Tibial artery (tissue), 4 donors: ENCODE results near the gene EXOC6B.

Experiments used
- DNase-seq, 2 donors: peaks; one replicate each; pipeline ENCODE4 v3.0.0-alpha.2; 2019
- H3K27ac ChIP-seq, 2 donors: fragments of 200-600 bp; sonication (generic) in 1 of 2; 1 replicate in 1 of 2; 2 replicates in 1 of 2; pipeline ENCODE4 v1.5.1; 2018 to 2019; ENCODE audit warnings: mild to moderate bottlenecking in 1 of 2
- H3K27me3 ChIP-seq, 2 donors: fragments of 200-600 bp; sonication (generic) in 1 of 2; one replicate each; pipeline versions ENCODE4 v1.5.1 to v1.6.0; 2016 to 2019
- H3K36me3 ChIP-seq, 3 donors: fragments of 200-600 bp; sonication (generic) in 2 of 3; one replicate each; pipeline ENCODE4 v1.5.1; 2016 to 2019; ENCODE audit warnings: mild to moderate bottlenecking in 2 of 3
- H3K4me1 ChIP-seq, 4 donors: fragments of 200-600 bp; sonication (generic) in 2 of 4; 1 replicate in 3 of 4; 2 replicates in 1 of 4; pipeline ENCODE4 v1.5.1; 2016 to 2019
- H3K4me3 ChIP-seq, 2 donors: fragments of 200-600 bp; sonication (generic) in 1 of 2; 1 replicate in 1 of 2; 2 replicates in 1 of 2; pipeline ENCODE4 v1.5.1; 2018 to 2019; ENCODE audit warnings: mild to moderate bottlenecking in 2 of 2
- H3K9me3 ChIP-seq, 3 donors: fragments of 200-600 bp; sonication (generic) in 1 of 3; one replicate each; pipeline ENCODE4 v1.5.1; 2016 to 2019
- CTCF ChIP-seq, 2 experiments: fragments of 200-600 bp in 1 of 2; fragments of 450-650 bp in 1 of 2; IDR thresholded peaks; one replicate each; pipeline ENCODE4 v1.5.1; 2017 to 2019; ENCODE audit warnings: antibody characterized with exemption in 2 of 2, mild to moderate bottlenecking in 1 of 2, moderate library complexity in 1 of 2
- intact Hi-C: fragments of 100-400 bp; cut with DNase I; formaldehyde crosslinking; loops from one replicate; pipeline ENCODE4 v1.15.0; 2023; ENCODE audit warnings: low total_unique reads

The EXOC6B gene

GRCh38 chr2:72275084-72275483 is 550.7 kb downstream of the EXOC6B start:
- DNase-seq, result no peak
- Histone ChIP-seq H3K27me3 (no peaks in the 10 kb centered on the region), H3K27ac (no peak overlapping the region), H3K36me3 (no peaks in the 10 kb centered on the region), H3K4me3 (no peak overlapping the region), H3K9me3 (no peaks in the 10 kb centered on the region), H3K4me1 (peaks cover 0 to 8% (median 0%) of the 10 kb centered on the region in 4 donors)
- no peak for TF ChIP-seq CTCF (IDR thresholded peaks at IDR 0.05)
- intact Hi-C loops, result no loop called here

- H3K36me3 ChIP-seq, result no peaks in the 10 kb centered on the region
- no peak overlapping the region for H3K27ac ChIP-seq
- no peak for DNase-seq
- H3K4me3 ChIP-seq, result no peak overlapping the region
- H3K9me3 ChIP-seq, result no peaks in the 10 kb centered on the region
- no peaks in the 10 kb centered on the region for H3K27me3 ChIP-seq
- TF ChIP-seq CTCF (IDR thresholded peaks at IDR 0.05), result no peak
- intact Hi-C loops, result no loop called here
- peaks cover 0 to 5% (median 0%) of the 10 kb centered on the region in 4 donors for H3K4me1 ChIP-seq
Observed at GRCh38 chr2:72274380-72274797, 551.4 kb downstream of the EXOC6B start.

- no peaks in the 10 kb centered on the region for H3K36me3 ChIP-seq
- H3K27me3 ChIP-seq, result no peaks in the 10 kb centered on the region
- no peak overlapping the region for H3K27ac ChIP-seq
- no peak overlapping the region for H3K4me3 ChIP-seq
- intact Hi-C loops, result no loop called here
- no peak for DNase-seq
- no peak for TF ChIP-seq CTCF (IDR thresholded peaks at IDR 0.05)
- H3K4me1 ChIP-seq, result no peaks in the 10 kb centered on the region
- no peaks in the 10 kb centered on the region for H3K9me3 ChIP-seq
Observed at GRCh38 chr2:72273384-72273783, 552.4 kb downstream of the EXOC6B start.

DNA sequence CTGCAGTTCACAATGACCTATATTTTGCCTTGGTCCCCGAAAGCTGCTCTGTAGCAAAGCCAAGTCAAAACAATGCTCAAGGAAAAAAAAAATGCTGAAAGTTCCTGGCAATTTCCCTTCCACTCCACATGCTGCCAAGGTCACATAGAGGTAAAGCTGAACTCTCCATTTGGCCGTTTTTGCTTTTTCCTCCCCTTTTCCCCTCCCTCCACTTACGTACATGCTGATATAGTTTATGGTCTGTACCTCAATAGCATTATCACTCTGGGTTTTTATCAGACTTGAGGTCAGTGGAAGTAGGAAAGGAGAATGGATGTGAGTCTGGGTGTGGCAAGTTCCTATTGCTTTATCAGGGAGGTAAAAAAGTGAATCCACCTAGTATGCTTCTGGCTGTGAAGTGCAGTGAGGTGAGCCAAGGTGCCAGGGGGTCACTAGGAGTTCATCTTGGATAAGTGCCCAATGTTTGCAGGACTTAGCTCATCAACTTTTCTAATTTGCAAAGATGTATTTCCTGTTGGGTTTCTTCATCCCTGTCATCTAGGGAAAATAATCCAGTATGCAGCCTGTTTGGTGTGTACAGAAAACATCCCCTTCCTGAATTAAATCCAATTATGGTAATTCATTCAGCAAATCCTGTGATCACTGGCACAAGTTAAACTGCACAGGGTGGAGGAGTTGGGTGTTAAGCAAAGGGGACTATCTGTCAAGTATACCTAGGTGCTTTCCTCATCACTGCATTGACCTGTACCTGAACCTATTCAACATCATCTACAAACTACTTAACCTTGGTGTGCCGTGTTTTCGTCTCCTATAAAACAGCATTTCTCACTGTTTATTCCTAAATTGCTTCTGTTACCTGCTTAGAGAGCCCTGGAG is 553.8 kb downstream of the EXOC6B start:
- Histone ChIP-seq H3K9me3 (no peaks in the 10 kb centered on the region), H3K27ac (no peak overlapping the region), H3K4me1 (no peaks in the 10 kb centered on the region), H3K27me3 (no peaks in the 10 kb centered on the region), H3K36me3 (no peaks in the 10 kb centered on the region), H3K4me3 (no peak overlapping the region)
- intact Hi-C loops, result no loop called here
- no peak for DNase-seq
- no peak for TF ChIP-seq CTCF (IDR thresholded peaks at IDR 0.05)

DNA sequence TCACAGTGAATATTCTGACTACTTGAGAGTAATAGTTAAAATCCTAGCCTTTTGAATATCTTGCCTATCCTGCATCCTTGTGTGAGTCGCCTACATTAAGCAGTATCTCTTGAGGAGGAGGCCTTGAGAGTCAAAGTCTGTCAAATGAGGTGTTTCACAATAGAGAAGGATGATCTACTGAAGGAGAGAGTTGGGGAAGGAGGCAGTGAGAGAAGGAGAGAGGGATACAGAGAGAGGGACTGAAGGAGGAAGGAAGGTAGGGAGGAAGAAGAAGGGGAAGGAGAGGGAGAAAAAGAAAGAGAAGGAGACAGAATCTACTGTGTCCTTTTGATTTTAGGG is 554.6 kb downstream of the EXOC6B start:
- Histone ChIP-seq H3K9me3 (no peaks in the 10 kb centered on the region), H3K4me1 (no peaks in the 10 kb centered on the region), H3K4me3 (no peak overlapping the region), H3K27ac (no peak overlapping the region), H3K36me3 (no peaks in the 10 kb centered on the region), H3K27me3 (no peaks in the 10 kb centered on the region)
- DNase-seq, result no peak
- intact Hi-C loops, result no loop called here
- no peak for TF ChIP-seq CTCF (IDR thresholded peaks at IDR 0.05)
